ENCODE measurements around the gene FOXK1. TPM values are rescaled to one million over a fixed set of nuclear protein-coding genes. Genes with fewer than 3 reads are reported as not detected.

FOXK1 gene
- total and polyA plus RNA-seq, 2 of the 13 experiments (the other 11 are each of a cell fraction or from before 2014, with no cell fraction given) = 4.6 to 8.8 TPM

GRCh38 chr7:4641667-4642467 is 40.2 kb upstream of the FOXK1 start (continued):
- peak; percentile 37 for TF ChIP-seq ZNF407 (CRISPR knock-in tag; IDR thresholded peaks at IDR 0.05; ENCODE audit: not compliant biosample characterization)
- TF ChIP-seq SCMH1 (CRISPR knock-in tag; IDR thresholded peaks at IDR 0.05; ENCODE audit: borderline replicate concordance) = no peak
- TF ChIP-seq SP2 (CRISPR knock-in tag; IDR thresholded peaks at IDR 0.05) = peak; percentile 45
- peak; percentile 48; the same call in 1 of the 2 replicates for TF ChIP-seq ZNF530 (CRISPR knock-in tag; IDR thresholded peaks at IDR 0.05; ENCODE audit: low read depth)
- peak; percentile 95 for TF ChIP-seq HOXA3 (CRISPR knock-in tag; IDR thresholded peaks at IDR 0.05)
- TF ChIP-seq ZNF20 (CRISPR knock-in tag; IDR thresholded peaks at IDR 0.05) = no peak
- TF ChIP-seq KMT2A (CRISPR knock-in tag; IDR thresholded peaks at IDR 0.05) = 0 out of 2 replicates have a peak, but pooled peaks have one; percentile 47
- no peak for TF ChIP-seq TIGD3 (CRISPR knock-in tag; IDR thresholded peaks at IDR 0.05; ENCODE audit: borderline replicate concordance)
- no peak for TF ChIP-seq HNRNPLL (IDR thresholded peaks at IDR 0.05; ENCODE audit: low read depth, low read length, poor library complexity, severe bottlenecking)
- TF ChIP-seq ZNF496 (CRISPR knock-in tag; IDR thresholded peaks at IDR 0.05; ENCODE audit: insufficient replicate concordance) = peak; percentile 86
- no peak for TF ChIP-seq SMC3 (IDR thresholded peaks at IDR 0.05; ENCODE audit: low read length)
- TF ChIP-seq ZNF3 (CRISPR knock-in tag; IDR thresholded peaks at IDR 0.05) = no peak
- TF ChIP-seq ZNF143 (CRISPR knock-in tag; IDR thresholded peaks at IDR 0.05) = peak; percentile 63
- no peak; the same call in 1 of the 2 replicates for TF ChIP-seq TEF (CRISPR knock-in tag; IDR thresholded peaks at IDR 0.05)
- TF ChIP-seq ZNF101 (CRISPR knock-in tag; IDR thresholded peaks at IDR 0.05; ENCODE audit: borderline replicate concordance, low read depth) = peak; percentile 93
- TF ChIP-seq ZNF576 (CRISPR knock-in tag; IDR thresholded peaks at IDR 0.05) = no peak
- TF ChIP-seq ATRX (CRISPR knock-in tag; IDR thresholded peaks at IDR 0.05; ENCODE audit: borderline replicate concordance) = no peak
- peak; percentile 82 for TF ChIP-seq YY1 (IDR thresholded peaks at IDR 0.05; ENCODE audit: insufficient read depth, insufficient replicate concordance, low read depth, low read length)
- TF ChIP-seq TARDBP (CRISPR knock-in tag; IDR thresholded peaks at IDR 0.05) = peak; percentile 64; the same call in 1 of the 2 replicates

Measured in HepG2 (cell line).